ENCODE measurements around the gene LAMB1. TPM values are rescaled to one million over a fixed set of nuclear protein-coding genes. Genes with fewer than 3 reads are reported as not detected.

The LAMB1 gene
- total RNA-seq, 1 experiment from 2014 or later, result 32.0 TPM

DNA sequence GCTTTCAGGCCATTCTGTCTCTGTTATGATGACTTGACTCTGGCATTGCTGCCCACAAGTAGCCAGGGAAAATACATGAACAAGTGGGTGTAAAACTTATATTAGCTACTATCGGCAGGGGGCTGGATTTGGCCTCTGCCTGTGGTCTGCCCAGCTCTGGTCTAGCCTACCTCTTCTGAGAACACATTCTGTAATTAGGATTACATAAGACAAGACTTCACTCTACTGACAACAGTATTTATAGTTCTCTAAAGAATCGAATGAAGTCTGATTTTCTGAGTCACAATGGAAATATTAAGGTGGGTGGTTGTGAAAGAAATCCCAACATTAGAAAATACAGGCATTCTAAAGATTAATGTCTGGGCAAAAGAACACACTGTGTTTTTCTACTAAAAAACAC, 56.5 kb downstream of the LAMB1 start:
- Histone ChIP-seq H3K79me2 (ENCODE audit: insufficient read depth, low read length) (no peaks in the 10 kb centered on the region), H3K9ac (ENCODE audit: low read length) (no peak overlapping the region), H3K36me3 (ENCODE audit: control insufficient read depth in 1 of 2, insufficient read depth in 2 of 2, low read length in 2 of 2) (0 out of 4 replicates have a peak, but pooled peaks cover 0 to 4% of the 10 kb centered on the region in 2 experiments), H3K4me1 (ENCODE audit: control insufficient read depth in 1 of 2, insufficient read depth in 2 of 2, low read length in 2 of 2) (peaks cover 22 to 33% of the 10 kb centered on the region in 2 experiments), H3K4me2 (ENCODE audit: low read length) (no peak overlapping the region), H3K9me3 (ENCODE audit: control insufficient read depth in 1 of 2, insufficient read depth in 1 of 2, low read depth in 1 of 2, low read length in 2 of 2) (no peaks in the 10 kb centered on the region), H3K9me2 (ENCODE audit: insufficient read depth) (no peaks in the 10 kb centered on the region), H2AFZ (ENCODE audit: low read depth, low read length, poor library complexity, severe bottlenecking) (no peak overlapping the region), H3K4me3 (replicated peaks in 1 of 2; ENCODE audit: low read depth in 1 of 2, low read length in 2 of 2) (no peak overlapping the region), H4K20me1 (ENCODE audit: insufficient read depth) (no peaks in the 10 kb centered on the region), H3K27ac (ENCODE audit: low read depth, low read length) (no peak overlapping the region), H3K27me3 (ENCODE audit: insufficient read depth, low read length) (no peaks in the 10 kb centered on the region)
- ChIA-PET CTCF (no interaction called here), POLR2A (no interaction called here), RAD21 (ENCODE audit: low non-redundant PET in 1 of 2, low total read pairs in 2 of 2, uncharacterized antibody in 2 of 2, unreplicated experiment in 2 of 2) (no interaction called here)
- TSS peak; percentile 23 for BruUV-seq (replicated peaks)
- ATAC-seq (no peak), DNase-seq (ENCODE audit: low read depth, low spot score) (no peak)
- TF ChIP-seq, protein P1, sequence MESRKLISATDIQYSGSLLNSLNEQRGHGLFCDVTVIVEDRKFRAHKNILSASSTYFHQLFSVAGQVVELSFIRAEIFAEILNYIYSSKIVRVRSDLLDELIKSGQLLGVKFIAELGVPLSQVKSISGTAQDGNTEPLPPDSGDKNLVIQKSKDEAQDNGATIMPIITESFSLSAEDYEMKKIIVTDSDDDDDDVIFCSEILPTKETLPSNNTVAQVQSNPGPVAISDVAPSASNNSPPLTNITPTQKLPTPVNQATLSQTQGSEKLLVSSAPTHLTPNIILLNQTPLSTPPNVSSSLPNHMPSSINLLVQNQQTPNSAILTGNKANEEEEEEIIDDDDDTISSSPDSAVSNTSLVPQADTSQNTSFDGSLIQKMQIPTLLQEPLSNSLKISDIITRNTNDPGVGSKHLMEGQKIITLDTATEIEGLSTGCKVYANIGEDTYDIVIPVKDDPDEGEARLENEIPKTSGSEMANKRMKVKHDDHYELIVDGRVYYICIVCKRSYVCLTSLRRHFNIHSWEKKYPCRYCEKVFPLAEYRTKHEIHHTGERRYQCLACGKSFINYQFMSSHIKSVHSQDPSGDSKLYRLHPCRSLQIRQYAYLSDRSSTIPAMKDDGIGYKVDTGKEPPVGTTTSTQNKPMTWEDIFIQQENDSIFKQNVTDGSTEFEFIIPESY (IDR thresholded peaks at IDR 0.05; ENCODE audit: extremely low read depth, insufficient replicate concordance, low read length), result no peak
- TF ChIP-seq EZH2 (IDR thresholded peaks at IDR 0.05) (no peak), POLR2A (IDR thresholded peaks at IDR 0.05; ENCODE audit: borderline replicate concordance, extremely low read depth, insufficient read depth, insufficient read length) (no peak), EGR1 (IDR thresholded peaks at IDR 0.05; ENCODE audit: low read depth) (no peak), ZFX (IDR thresholded peaks at IDR 0.05) (no peak), ELF1 (IDR thresholded peaks at IDR 0.05; ENCODE audit: borderline replicate concordance, low read depth) (no peak), TCF7L2 (IDR thresholded peaks at IDR 0.05; ENCODE audit: borderline replicate concordance, extremely low read depth, insufficient read depth, insufficient read length) (no peak), JUND (IDR thresholded peaks at IDR 0.05) (no peak), SP1 (IDR thresholded peaks at IDR 0.05; ENCODE audit: low read depth) (no peak), RAD21 (IDR thresholded peaks at IDR 0.05; ENCODE audit: low read depth) (no peak), ZNF274 (IDR thresholded peaks at IDR 0.05; ENCODE audit: low read depth, low read length) (no peak), POLR2AphosphoS5 (IDR thresholded peaks at IDR 0.05; ENCODE audit: low read depth, low read length) (no peak), SIN3A (IDR thresholded peaks at IDR 0.05; ENCODE audit: low read depth) (no peak), EZH2phosphoT487 (IDR thresholded peaks at IDR 0.05; ENCODE audit: borderline replicate concordance) (no peak), CBX3 (IDR thresholded peaks at IDR 0.05; ENCODE audit: low read depth) (no peak), CEBPB (IDR thresholded peaks at IDR 0.05; ENCODE audit: low read depth) (no peak)
- TF ChIP-seq, protein P2, sequence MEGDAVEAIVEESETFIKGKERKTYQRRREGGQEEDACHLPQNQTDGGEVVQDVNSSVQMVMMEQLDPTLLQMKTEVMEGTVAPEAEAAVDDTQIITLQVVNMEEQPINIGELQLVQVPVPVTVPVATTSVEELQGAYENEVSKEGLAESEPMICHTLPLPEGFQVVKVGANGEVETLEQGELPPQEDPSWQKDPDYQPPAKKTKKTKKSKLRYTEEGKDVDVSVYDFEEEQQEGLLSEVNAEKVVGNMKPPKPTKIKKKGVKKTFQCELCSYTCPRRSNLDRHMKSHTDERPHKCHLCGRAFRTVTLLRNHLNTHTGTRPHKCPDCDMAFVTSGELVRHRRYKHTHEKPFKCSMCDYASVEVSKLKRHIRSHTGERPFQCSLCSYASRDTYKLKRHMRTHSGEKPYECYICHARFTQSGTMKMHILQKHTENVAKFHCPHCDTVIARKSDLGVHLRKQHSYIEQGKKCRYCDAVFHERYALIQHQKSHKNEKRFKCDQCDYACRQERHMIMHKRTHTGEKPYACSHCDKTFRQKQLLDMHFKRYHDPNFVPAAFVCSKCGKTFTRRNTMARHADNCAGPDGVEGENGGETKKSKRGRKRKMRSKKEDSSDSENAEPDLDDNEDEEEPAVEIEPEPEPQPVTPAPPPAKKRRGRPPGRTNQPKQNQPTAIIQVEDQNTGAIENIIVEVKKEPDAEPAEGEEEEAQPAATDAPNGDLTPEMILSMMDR (IDR thresholded peaks at IDR 0.05 in 2 of 3, conservative IDR thresholded peaks at IDR 0.05 in 1 of 3; ENCODE audit: borderline replicate concordance in 1 of 3, insufficient read depth in 1 of 3, low read depth in 2 of 3, low read length in 2 of 3), result no peak
- TF ChIP-seq, protein P3, sequence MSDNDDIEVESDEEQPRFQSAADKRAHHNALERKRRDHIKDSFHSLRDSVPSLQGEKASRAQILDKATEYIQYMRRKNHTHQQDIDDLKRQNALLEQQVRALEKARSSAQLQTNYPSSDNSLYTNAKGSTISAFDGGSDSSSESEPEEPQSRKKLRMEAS (IDR thresholded peaks at IDR 0.05), result no peak
- TF ChIP-seq, protein P4, sequence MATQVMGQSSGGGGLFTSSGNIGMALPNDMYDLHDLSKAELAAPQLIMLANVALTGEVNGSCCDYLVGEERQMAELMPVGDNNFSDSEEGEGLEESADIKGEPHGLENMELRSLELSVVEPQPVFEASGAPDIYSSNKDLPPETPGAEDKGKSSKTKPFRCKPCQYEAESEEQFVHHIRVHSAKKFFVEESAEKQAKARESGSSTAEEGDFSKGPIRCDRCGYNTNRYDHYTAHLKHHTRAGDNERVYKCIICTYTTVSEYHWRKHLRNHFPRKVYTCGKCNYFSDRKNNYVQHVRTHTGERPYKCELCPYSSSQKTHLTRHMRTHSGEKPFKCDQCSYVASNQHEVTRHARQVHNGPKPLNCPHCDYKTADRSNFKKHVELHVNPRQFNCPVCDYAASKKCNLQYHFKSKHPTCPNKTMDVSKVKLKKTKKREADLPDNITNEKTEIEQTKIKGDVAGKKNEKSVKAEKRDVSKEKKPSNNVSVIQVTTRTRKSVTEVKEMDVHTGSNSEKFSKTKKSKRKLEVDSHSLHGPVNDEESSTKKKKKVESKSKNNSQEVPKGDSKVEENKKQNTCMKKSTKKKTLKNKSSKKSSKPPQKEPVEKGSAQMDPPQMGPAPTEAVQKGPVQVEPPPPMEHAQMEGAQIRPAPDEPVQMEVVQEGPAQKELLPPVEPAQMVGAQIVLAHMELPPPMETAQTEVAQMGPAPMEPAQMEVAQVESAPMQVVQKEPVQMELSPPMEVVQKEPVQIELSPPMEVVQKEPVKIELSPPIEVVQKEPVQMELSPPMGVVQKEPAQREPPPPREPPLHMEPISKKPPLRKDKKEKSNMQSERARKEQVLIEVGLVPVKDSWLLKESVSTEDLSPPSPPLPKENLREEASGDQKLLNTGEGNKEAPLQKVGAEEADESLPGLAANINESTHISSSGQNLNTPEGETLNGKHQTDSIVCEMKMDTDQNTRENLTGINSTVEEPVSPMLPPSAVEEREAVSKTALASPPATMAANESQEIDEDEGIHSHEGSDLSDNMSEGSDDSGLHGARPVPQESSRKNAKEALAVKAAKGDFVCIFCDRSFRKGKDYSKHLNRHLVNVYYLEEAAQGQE (IDR thresholded peaks at IDR 0.05; ENCODE audit: low read depth), result no peak
- TF ChIP-seq, protein P5, sequence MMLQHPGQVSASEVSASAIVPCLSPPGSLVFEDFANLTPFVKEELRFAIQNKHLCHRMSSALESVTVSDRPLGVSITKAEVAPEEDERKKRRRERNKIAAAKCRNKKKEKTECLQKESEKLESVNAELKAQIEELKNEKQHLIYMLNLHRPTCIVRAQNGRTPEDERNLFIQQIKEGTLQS (IDR thresholded peaks at IDR 0.05), result no peak
- intact Hi-C loops (cut with micrococcal nuclease), result no loop called here

All from HCT116 (cell line).